HPDE6-E6E7 (cell line): ENCODE measurements around the gene SCAPER.

ENCODE experiments used
- DNase-seq: peaks from one replicate; pipeline ENCODE4 v3.0.0; 2011; ENCODE audit warnings: missing footprints; ENCODE audit errors: extremely low spot score

SCAPER gene

GRCh38 chr15:76358453-76358852 is 546.7 kb downstream of the SCAPER start:
- no peak for DNase-seq

GRCh38 chr15:76354823-76355440 is 550.2 kb downstream of the SCAPER start:
- DNase-seq, result no peak

DNA sequence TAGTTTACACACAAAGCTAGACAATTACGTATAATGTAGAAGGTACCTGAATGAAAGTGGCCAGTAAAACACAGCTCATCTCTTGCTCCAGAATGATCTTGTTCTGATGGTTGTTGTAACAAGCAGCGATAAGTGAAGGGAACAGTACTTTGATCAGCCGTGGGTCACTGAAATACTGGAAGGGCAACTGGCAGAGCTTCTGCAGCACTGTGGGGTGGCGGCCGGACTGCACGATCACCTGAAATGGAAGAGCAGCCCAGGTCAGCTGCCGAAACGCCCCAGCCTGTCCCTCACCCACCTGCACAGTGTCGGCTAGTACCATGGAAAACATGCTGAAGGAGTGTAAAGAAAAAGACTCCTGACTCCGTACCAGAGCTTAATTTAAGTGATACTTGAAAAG is 551.2 kb downstream of the SCAPER start:
- no peak for DNase-seq

- no peak for DNase-seq
These were observed 552.0 kb downstream of the SCAPER start for GRCh38 chr15:76353023-76353577.

- no peak for DNase-seq
These were observed 555.7 kb downstream of the SCAPER start for GRCh38 chr15:76349301-76350070.

- no peak for DNase-seq
These were observed 557.6 kb downstream of the SCAPER start for GRCh38 chr15:76347482-76348055.

- DNase-seq, result no peak
These were observed 558.3 kb downstream of the SCAPER start for GRCh38 chr15:76346669-76347481.

GRCh38 chr15:76345880-76346668 is 559.1 kb downstream of the SCAPER start:
- no peak for DNase-seq

GRCh38 chr15:76345583-76345879 is 559.6 kb downstream of the SCAPER start:
- no peak for DNase-seq

DNA sequence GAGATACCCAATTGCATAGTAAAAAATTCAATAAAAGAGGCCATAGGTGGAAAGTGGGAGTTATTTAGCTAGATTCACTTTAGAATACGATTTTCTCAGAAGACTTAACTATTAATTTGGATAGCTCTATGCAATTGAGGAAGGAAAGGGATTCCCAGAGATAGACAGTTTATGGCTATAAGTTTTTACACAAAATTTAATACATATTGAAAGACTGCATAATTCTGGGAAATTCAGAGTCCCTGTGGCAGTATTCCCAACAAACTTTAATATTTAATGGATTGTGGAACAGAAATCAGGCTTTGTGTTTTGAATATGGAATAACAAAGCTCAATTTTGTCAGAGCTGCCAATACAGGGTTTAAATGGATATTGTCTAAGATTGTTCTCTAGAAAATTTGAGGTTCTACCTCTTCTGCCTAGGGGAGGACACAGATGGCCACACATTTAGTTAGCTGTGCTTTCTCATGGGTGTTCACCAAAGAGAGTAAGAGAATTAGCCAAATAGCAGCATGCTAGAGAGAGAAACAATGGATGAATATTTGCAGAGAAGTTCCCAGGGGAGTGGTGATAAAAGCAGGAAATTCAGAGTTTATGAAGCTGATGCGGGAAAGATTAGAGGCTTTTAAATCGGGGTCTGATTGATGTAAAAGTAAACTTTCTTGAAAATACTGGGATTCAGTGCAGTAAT is 560.1 kb downstream of the SCAPER start:
- no peak for DNase-seq

DNA sequence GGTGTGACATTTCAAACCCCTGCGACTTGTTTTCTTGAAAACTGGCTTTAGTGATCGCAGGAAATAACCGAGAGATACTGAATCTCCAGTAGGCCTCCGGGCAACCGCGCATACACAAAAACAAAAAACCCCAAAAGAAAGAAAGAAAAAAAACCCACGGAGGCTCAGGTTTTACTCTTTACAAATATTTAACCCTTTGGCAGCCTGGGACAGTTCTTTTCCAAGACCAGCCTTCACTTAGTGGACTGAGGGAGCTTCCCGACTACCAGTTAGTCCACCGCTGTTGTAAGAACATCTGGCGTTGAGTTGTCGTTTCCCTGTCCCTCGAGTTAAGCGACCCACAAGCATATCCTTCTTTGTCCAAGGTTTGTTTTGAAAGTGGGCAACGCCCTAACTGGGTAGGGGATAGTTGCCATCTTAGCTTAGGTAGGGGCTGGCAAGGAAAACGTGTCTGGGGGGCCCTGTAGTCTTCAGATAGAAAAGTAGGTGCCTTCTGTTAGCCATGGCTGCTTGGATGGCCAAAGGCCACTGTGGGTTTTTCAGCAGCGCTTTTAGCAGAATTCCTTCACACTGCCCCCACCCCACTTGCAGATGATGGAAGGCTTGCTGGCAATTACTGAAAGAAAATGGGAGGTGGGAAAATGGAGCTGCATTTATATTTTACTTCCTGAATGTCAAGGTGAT is 561.7 kb downstream of the SCAPER start:
- DNase-seq, result no peak

- no peak for DNase-seq
These were observed 562.5 kb downstream of the SCAPER start for GRCh38 chr15:76342382-76343201.

DNA sequence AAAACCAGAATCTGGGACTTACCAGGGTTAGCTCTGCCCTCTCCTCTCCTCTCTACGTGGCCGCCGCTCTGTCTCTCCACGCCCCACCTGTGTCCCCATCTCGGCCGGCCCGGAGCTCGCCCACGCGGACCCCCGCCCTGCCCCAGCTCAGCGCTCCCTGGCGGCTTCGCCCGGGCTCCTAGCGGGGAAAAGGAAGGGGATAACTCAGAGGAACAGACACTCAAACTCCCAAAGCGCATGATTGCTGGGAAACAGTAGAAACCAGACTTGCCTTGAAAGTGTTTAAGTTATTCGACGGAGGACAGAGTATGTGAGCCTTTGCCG is 563.1 kb downstream of the SCAPER start:
- DNase-seq, result no peak

- no peak for DNase-seq
These were observed 563.6 kb downstream of the SCAPER start for GRCh38 chr15:76341366-76342057.

DNA sequence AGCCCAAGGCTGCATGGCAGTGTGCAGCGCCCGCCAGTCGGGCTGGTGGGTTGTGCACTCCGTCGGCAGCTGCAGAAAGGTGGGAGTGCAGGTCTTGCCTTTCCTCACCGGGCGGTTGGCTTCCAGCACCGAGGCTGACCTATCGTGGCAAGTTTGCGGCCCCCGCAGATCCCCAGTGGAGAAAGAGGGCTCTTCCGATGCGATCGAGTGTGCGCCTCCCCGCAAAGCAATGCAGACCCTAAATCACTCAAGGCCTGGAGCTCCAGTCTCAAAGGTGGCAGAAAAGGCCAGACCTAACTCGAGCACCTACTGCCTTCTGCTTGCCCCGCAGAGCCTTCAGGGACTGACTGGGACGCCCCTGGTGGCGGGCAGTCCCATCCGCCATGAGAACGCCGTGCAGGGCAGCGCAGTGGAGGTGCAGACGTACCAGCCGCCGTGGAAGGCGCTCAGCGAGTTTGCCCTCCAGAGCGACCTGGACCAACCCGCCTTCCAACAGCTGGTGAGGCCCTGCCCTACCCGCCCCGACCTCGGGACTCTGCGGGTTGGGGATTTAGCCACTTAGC is 564.3 kb downstream of the SCAPER start:
- DNase-seq, result no peak

GRCh38 chr15:76340198-76340802 is 564.8 kb downstream of the SCAPER start:
- no peak for DNase-seq

GRCh38 chr15:76339305-76340197 is 565.6 kb downstream of the SCAPER start:
- DNase-seq, result no peak
